GM12801 (cell line): Measurements from ENCODE around the gene EXOG.
A peak's percentile ranks its signal among the peaks of the same experiment; 100 is the strongest.

Experiments
- TF ChIP-seq, protein P1 (sequence below): IDR thresholded peaks from one replicate; pipeline ENCODE4 v1.5.1; 2011; ENCODE audit warnings: control low read depth; ENCODE audit not compliant: insufficient read length; ENCODE audit errors: extremely low read depth

Gene EXOG

DNA sequence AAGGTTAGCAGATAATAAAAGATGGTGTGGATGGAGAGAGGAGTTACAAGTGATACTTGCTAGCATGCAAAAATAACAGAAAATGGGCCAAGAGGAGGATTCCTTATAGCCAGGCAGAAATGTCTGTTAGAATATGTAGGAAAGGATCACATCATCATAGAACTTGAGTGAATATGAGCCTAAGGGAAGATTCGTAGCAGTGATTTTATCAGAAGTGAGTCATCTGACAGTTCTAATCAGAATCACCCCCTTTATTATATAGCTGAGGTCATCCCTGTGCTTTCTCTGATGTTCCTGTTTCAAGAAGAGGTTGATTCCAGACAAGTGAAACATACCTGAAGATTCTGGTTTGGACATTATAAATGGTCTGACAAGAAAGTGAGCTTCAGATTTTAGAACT, 22.9 kb downstream of the EXOG start:
- TF ChIP-seq, protein P1, sequence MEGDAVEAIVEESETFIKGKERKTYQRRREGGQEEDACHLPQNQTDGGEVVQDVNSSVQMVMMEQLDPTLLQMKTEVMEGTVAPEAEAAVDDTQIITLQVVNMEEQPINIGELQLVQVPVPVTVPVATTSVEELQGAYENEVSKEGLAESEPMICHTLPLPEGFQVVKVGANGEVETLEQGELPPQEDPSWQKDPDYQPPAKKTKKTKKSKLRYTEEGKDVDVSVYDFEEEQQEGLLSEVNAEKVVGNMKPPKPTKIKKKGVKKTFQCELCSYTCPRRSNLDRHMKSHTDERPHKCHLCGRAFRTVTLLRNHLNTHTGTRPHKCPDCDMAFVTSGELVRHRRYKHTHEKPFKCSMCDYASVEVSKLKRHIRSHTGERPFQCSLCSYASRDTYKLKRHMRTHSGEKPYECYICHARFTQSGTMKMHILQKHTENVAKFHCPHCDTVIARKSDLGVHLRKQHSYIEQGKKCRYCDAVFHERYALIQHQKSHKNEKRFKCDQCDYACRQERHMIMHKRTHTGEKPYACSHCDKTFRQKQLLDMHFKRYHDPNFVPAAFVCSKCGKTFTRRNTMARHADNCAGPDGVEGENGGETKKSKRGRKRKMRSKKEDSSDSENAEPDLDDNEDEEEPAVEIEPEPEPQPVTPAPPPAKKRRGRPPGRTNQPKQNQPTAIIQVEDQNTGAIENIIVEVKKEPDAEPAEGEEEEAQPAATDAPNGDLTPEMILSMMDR, result no peak

DNA sequence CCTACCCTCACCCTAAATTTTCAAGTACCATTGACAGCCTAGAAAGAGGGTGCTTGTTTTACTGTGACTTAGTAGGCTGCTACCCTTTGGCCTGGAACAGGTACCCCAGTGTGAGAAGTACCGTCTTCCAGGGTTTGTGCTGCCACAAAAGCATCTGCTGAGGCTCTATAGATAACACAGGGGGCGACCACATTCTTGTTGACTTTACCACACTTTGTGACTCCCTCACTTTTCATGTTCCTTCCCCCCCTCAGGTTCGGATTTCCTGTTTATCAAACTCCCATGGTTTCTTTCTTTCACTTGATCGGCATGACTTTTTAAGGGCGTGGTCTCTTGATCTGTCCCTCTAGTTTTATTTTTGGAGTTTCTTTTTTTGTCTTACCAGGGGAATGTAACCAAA, 23.5 kb downstream of the EXOG start:
- TF ChIP-seq, protein P1, result no peak

DNA sequence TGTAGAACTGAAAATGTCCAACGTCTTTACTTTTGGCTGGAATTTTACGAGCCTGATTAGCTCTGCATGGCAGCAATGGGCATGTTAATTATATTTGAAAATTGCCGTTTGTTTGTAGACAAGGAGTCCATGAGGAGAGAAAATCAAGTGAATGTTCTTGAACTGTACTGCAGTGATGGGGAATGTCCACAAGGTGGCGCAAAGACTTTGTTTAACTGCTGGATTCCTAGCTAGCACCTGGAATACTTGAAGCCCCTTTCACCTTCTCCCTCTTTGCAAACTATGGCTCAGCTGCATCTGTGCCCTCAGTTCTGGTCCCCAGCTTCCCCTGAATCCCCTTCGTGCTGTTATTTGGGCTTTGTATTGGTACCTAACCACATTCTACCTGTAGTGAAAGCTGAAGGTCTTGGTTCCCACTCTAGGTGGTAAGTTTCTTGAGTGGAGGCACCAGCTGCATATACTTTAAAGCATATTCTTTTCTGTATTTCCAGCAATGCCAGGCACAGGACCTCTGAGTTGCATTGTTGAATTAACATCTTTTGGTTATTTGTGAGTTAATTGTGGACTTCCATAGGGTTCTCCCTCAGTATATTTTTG, 25.3 kb downstream of the EXOG start:
- TF ChIP-seq, protein P1, result peak; percentile 81

DNA sequence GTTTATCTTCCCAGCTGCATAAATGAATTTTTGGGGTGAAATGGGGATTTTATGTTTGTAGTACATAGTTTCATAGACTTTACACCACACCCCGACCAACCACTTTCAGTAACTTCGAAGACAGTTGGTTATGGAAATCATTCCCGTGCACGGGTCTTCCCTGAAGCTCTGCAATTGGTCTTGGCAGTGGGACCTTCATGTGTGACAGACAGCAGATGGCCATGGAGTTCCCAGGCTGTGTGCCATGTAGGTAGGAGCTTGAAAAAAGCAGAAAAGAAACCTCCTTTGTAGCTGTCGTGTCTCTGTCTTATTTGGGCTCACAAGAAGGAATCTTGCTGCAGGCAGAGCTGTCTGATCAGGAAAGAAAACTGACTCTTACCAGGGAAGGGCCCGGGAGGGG, 25.9 kb downstream of the EXOG start:
- TF ChIP-seq, protein P1, result no peak

DNA sequence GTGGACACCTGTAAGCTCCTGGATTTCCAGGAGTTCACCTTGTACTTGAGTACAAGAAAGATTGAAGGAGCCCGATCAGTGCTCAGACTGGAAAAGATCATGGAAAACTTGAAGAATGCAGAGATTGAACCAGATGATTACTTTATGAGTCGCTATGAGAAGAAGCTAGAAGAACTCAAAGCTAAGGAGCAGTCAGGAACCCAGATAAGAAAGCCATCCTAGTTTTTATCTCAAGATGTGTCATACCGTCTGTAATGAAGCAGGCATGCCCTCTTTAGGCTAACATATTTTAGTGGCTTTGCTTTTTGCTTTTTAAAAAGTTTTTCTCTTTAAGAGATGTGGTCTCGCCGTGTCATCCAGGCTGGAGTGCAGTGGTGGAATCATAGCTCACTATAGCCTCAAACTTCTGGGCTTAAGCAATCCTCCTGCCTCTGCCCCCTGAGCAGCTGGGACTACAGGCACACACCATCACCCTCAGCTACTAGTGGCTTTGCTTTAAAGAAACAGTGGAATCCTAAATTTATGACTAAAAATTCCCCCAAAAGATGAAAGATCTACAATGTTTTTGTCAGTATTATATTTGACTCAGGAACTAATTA, 28.1 kb downstream of the EXOG start:
- TF ChIP-seq, protein P1, result no peak

DNA sequence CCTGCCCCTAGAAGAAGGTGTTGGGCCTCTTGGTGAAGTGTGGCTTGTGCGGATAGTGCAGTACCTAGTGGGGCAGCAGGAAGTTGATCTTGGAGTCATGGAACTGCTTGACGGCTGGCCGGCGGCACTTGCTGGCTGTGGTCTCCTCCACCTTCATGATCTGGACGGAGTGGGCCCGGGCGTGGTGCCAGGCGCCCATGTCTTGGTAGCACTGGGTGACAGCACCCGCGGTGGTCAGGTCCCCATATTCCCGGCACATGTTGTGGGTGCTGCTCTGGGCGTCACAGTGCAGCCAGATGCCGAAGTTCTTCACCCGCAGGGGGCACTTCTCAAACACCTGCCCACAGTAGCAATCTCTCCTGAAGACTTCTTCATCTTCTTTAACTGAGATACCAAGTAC, 30.7 kb downstream of the EXOG start:
- TF ChIP-seq, protein P1, result no peak

DNA sequence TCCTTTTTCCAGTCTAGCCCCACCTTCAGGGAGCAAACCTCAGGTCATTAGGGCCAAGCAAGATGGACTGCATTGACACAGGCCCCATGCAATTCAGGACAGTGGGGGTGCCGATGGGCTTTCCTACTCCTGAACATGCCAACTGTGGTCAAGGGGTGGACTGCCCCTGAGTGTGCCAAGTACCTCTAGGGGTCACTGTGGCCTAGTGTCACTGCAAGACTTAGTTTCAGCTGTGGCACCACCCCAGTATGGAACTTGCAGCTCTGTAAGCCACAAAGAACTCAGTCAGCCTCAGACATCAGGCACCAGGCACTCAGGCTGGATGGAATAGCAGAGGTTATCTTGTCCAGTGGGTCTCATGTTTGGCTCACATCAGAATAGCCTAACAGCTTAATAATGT, 32.3 kb downstream of the EXOG start:
- TF ChIP-seq, protein P1, result no peak

DNA sequence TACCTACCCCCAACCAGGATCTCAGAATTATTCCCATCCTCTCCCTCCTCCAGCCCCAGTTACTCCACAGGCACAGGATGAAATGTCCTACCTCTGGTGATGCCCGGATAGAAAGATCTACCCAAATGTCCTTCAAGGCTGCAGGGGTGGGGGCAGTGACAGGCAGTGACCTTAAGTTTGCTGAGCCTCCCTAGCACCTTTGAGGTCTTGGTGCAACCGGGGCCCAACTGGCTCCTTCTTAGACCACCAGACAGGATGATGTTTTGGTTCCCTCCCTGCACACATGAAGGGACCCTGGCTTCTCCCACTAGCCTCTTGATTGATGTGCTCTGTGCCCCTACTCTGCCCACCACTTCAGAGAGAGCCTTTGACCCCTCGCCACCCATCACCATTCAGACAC, 36.4 kb downstream of the EXOG start:
- TF ChIP-seq, protein P1, result no peak
